SU-DHL-6 (cell line): Measurements from ENCODE around the gene CNOT4.

Experiments
- H2AFZ ChIP-seq: fragments of 200-600 bp; sonication (generic); 2 replicates; pipeline ENCODE4 v1.6.1; 2014; ENCODE audit warnings: low read depth, mild to moderate bottlenecking, moderate library complexity, mixed read lengths, antibody characterized with exemption, low read length; ENCODE audit not compliant: severe bottlenecking
- H3F3A ChIP-seq: fragments of 200-600 bp; shearing (Covaris generic); 2 replicates; pipeline ENCODE4 v1.6.0; 2016; ENCODE audit warnings: antibody characterized with exemption, mild to moderate bottlenecking; ENCODE audit not compliant: insufficient read depth
- H3K27ac ChIP-seq: fragments of 200-600 bp; sonication (generic); 2 replicates; pipeline ENCODE4 v1.5.1; 2016; ENCODE audit warnings: low read depth, mild to moderate bottlenecking, low read length, moderate library complexity, mixed read lengths
- H3K27me3 ChIP-seq: fragments of 200-600 bp; sonication (generic), shearing (Covaris generic); 2 replicates; pipeline ENCODE4 v1.6.0; 2014; ENCODE audit warnings: mild to moderate bottlenecking, low read length
- H3K36me3 ChIP-seq: fragments of 200-600 bp; sonication (generic); 2 replicates; pipeline ENCODE4 v1.6.1; 2014; ENCODE audit warnings: mild to moderate bottlenecking, low read length, mixed read lengths
- H3K4me2 ChIP-seq: fragments of 300-600, 200-600 bp; shearing (Covaris generic), sonication (generic); 2 replicates; pipeline ENCODE4 v1.6.0; 2014; ENCODE audit warnings: low read length, low read depth, mild to moderate bottlenecking; ENCODE audit not compliant: poor library complexity, severe bottlenecking
- H3K4me3 ChIP-seq: fragments of 200-600 bp; sonication (generic); 2 replicates; pipeline ENCODE4 v1.5.1; 2014; ENCODE audit warnings: antibody characterized with exemption, low read length, mild to moderate bottlenecking, mixed read lengths; ENCODE audit not compliant: insufficient read depth, poor library complexity, severe bottlenecking
- H3K79me2 ChIP-seq: fragments of 200-600 bp; sonication (generic); 2 replicates; pipeline ENCODE4 v1.6.1; 2014; ENCODE audit warnings: mild to moderate bottlenecking, low read length, moderate library complexity; ENCODE audit not compliant: insufficient read depth
- H3K9ac ChIP-seq: fragments of 200-600 bp; sonication (generic); 2 replicates; pipeline ENCODE4 v1.7.0; 2014; ENCODE audit warnings: mild to moderate bottlenecking, low read length
- H3K9me2 ChIP-seq: fragments of 200-600 bp; sonication (generic); replicated peaks from 2 replicates; pipeline ENCODE4 v1.6.1; 2014; ENCODE audit warnings: low read length; ENCODE audit not compliant: insufficient read depth
- H3K9me3 ChIP-seq: fragments of 200-600 bp; sonication (generic); 2 replicates; pipeline ENCODE4 v1.6.1; 2014; ENCODE audit warnings: low read length, mixed read lengths; ENCODE audit not compliant: insufficient read depth
- H4K20me1 ChIP-seq: fragments of 200-600 bp; sonication (generic); 2 replicates; pipeline ENCODE4 v1.6.1; 2014; ENCODE audit warnings: low read depth, mild to moderate bottlenecking, antibody characterized with exemption, low read length, moderate library complexity, mixed read lengths
- CTCF ChIP-seq: fragments of 200-600 bp; sonication (generic); IDR thresholded peaks from one replicate; pipeline ENCODE4 v1.5.1; 2017; ENCODE audit warnings: antibody characterized with exemption, mild to moderate bottlenecking, low read length, moderate library complexity; ENCODE audit not compliant: insufficient read depth, poor library complexity, severe bottlenecking
- EZH2phosphoT487 ChIP-seq: fragments of 200-600 bp; sonication (generic), shearing (Covaris generic); conservative IDR thresholded peaks from 2 replicates; pipeline ENCODE4 v1.6.1; 2018; ENCODE audit warnings: mild to moderate bottlenecking, antibody characterized with exemption, low read length, moderate library complexity, mixed read lengths

Gene CNOT4

GRCh38 chr7:135537905-135538304 is 28.0 kb upstream of the CNOT4 start:
- Histone ChIP-seq H3K9me3 (no peaks in the 10 kb centered on the region), H3K36me3 (no peaks in the 10 kb centered on the region), H3F3A (no peaks in the 10 kb centered on the region), H2AFZ (no peak overlapping the region), H3K9ac (no peak overlapping the region), H3K9me2 (no peaks in the 10 kb centered on the region), H3K27ac (no peak overlapping the region), H3K27me3 (no peaks in the 10 kb centered on the region), H3K4me3 (no peak overlapping the region), H4K20me1 (no peaks in the 10 kb centered on the region), H3K4me2 (no peak overlapping the region), H3K79me2 (no peaks in the 10 kb centered on the region)
- no peak for TF ChIP-seq EZH2phosphoT487
- no peak for TF ChIP-seq CTCF

GRCh38 chr7:135537453-135537852 is 27.6 kb upstream of the CNOT4 start:
- H3K79me2 ChIP-seq, result no peaks in the 10 kb centered on the region
- no peaks in the 10 kb centered on the region for H3K27me3 ChIP-seq
- no peak overlapping the region for H3K4me2 ChIP-seq
- H3K9me3 ChIP-seq, result no peaks in the 10 kb centered on the region
- H2AFZ ChIP-seq, result no peak overlapping the region
- H3K27ac ChIP-seq, result no peak overlapping the region
- TF ChIP-seq CTCF, result no peak
- no peak for TF ChIP-seq EZH2phosphoT487
- H3K9ac ChIP-seq, result no peak overlapping the region
- no peaks in the 10 kb centered on the region for H3K9me2 ChIP-seq
- H3K36me3 ChIP-seq, result no peaks in the 10 kb centered on the region
- no peak overlapping the region for H3K4me3 ChIP-seq
- H3F3A ChIP-seq, result no peaks in the 10 kb centered on the region
- H4K20me1 ChIP-seq, result no peaks in the 10 kb centered on the region

- H3K27me3 ChIP-seq, result no peaks in the 10 kb centered on the region
- H3K27ac ChIP-seq, result no peak overlapping the region
- no peak overlapping the region for H3K4me2 ChIP-seq
- H3K79me2 ChIP-seq, result no peaks in the 10 kb centered on the region
- no peak overlapping the region for H3K4me3 ChIP-seq
- no peaks in the 10 kb centered on the region for H3K9me3 ChIP-seq
- H3K36me3 ChIP-seq, result no peaks in the 10 kb centered on the region
- TF ChIP-seq CTCF (no peak), EZH2phosphoT487 (no peak)
- H4K20me1 ChIP-seq, result no peaks in the 10 kb centered on the region
- H3F3A ChIP-seq, result no peaks in the 10 kb centered on the region
- H2AFZ ChIP-seq, result no peak overlapping the region
- H3K9ac ChIP-seq, result no peak overlapping the region
- H3K9me2 ChIP-seq, result no peaks in the 10 kb centered on the region
Measured at GRCh38 chr7:135536150-135536549, 26.2 kb upstream of the CNOT4 start.

- Histone ChIP-seq H4K20me1 (no peaks in the 10 kb centered on the region), H2AFZ (no peak overlapping the region), H3F3A (no peaks in the 10 kb centered on the region), H3K27me3 (no peaks in the 10 kb centered on the region), H3K27ac (no peak overlapping the region), H3K9me3 (no peaks in the 10 kb centered on the region), H3K9ac (no peak overlapping the region), H3K4me2 (no peak overlapping the region), H3K36me3 (no peaks in the 10 kb centered on the region), H3K9me2 (no peaks in the 10 kb centered on the region), H3K4me3 (no peak overlapping the region), H3K79me2 (no peaks in the 10 kb centered on the region)
- no peak for TF ChIP-seq CTCF
- TF ChIP-seq EZH2phosphoT487, result no peak
Measured at GRCh38 chr7:135527025-135527424, 17.1 kb upstream of the CNOT4 start.
